ENCODE results near the gene COG2.

Gene COG2

DNA sequence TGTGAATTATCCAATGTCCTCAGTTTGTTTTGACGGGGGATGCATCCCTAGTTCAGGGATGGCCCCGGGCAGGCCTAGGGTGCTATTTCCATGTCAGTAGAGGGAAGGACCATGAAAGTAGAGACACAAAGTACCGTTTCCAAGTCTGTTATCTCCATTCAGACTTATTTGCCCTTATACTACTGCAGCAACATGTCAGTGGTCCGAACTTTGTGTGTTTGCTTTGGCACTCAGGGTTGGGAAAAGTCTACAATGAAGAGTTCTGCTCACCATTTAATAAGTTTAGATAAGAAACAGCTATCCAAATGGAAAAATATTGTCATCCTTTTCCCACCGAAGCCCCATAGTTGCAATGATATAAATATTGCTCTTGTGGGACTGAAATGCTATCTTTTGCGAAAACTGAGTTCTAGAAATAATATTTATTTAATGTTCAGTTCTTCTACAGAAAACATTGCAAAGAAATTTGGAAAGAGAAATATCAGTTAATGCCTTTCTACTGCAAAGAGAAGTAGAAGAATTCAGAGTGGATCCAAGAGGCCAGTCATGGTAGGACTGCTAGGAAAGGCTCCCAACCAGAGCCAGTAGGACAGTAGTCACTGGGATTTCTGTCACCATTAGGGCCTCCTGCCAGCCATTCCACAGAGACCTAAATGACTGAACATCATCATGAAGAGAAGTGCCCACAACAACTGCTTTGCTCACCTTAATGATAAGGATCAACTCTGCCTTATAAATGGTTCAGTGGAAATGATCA, 83.2 kb downstream of the COG2 start:
- no peak for DNase-seq

DNA sequence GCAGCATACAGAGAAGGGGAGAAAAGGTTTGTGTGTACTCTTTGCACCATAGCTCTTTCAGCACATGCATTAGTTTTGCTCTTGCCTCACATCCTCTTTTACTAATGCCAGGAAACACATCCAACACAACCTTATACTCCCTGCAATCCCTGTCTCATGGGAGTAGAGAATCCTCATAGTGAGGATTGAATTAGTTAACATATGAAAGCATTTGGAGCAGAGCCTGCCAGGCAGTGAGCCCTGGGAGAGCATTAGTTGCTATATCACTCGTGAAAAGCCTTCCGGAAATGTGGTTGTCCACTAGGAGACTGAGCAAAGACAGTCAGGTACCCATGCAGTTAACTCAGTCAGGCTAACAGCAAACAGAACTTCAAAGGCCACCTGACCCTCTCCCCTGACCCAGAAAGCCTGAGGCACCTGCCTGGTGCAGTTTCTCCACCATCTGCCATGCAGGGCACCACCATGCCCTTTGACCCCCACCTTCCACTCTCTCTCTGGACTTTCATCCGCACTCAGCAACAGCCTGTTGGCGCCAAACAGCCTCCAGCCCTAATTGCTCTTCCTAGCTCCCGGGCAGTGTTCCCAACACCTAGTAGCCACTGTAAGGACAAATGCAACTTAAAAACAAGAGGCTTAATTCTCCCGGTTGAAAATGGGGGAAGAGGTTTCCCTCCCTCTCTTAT, 86.6 kb downstream of the COG2 start:
- DNase-seq, result no peak

DNA sequence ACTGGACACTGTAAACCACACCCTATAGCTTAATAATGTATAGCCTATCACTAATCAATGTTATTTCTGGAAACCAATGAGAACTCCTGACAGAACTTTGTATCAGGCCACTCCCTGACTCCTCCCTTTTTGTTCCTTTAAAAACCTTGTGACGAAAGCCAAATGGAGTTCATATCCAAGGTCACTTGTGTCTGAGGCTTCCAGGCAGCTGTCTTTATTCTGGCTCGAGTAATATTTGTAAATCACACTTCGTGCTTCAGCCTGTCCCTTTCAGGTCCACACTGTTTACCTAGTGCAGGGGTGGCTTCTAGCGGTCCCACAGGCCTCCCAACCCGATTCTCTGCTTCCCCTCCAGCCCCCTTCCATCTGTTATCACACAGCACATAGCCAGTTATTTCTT, 88.7 kb downstream of the COG2 start:
- DNase-seq, result no peak

DNA sequence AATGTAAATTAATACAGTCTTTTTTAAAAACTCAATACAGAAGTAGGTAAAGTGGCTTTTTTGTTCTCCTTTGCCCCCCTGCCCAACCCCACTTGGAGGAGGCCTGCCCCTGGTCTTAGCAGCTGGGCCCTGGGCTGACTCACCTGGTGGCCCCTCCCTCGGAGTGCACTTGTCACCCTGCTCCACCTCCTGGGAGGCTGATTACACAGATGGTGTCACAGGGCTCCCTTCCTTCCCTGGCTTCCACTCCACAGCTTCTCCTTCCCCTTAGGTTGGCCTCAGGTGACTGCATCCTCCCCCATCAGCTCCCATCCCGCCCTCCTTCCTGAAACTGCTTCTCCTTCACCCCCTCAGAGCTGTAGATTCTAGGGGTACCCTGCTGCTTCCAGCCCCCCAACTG, 93.2 kb downstream of the COG2 start:
- DNase-seq, result no peak

DNA sequence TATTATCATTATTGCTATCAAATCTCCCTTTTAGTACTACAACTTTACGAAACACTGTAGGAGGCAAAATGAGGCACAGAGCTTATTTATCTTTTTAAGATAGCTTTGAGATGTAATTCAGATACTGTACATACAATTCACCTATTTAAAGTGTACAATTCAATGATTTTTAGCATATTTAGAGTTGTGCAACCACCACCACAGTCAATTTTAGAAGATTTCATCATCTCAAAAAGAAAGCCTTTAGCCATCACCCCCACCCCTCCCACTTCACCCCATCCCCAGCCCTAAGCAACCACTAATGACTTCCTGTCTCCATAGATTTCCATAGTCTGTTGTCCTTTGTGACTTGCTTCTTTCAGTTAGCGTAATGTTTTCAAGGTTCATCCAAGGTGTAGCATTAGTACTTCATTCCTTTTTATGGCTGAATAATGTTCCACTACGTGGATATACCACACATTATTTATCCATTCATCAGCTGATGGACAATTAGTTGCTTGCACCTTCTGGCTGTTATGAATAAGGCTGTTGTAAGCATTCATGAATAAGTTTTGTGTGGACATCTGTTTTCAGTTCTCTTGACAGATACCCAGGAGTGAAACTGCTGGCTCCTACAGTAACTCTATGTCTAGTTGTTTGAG, 95.5 kb downstream of the COG2 start:
- DNase-seq, result no peak

DNA sequence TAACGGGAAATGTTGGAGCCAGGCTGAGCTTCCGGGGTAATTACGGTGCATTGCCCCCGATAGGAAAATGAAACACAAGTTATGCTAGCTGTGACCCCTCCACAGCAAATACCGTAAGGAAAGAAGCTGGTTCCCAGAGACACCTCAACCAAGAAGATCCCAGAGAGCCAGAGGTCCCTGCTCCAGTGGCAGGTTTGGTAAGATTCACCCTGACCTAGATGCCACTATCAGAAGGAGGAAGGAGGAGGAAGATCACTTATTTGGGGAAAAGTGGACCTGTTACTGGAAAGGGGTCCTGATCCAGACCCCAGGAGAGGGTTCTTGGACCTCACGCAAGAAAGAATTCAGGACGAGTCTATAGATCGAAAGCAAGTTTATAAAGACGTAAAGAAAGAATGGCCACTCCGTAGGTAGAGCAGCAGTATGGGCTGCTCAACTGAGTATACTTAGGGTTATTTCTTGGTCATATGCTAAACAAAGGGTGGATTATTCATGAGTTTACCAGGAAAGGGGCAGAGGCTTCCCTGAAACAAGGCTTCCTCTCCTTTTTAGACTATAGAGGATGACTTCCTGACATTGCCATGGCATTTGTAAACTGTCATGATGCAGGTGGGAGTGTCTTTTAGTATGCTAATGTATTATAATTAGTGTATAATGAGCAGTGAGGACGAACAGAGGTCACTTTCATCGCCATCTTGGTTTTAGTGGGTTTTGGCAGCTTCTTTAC, 97.4 kb downstream of the COG2 start:
- no peak for DNase-seq

Data from activated CD4-positive, alpha-beta T cell treated with anti-CD3 and anti-CD28 coated beads, Interleukin-2, Interleukin-6, amounts not matched to agents 100 ng/mL and 50 ng/mL, durations not matched to agents 16 hours and 8 hours (primary cell).